SU-DHL-6 (cell line): ENCODE measurements around the gene MADD.

Experiments
- H2AFZ ChIP-seq: fragments of 200-600 bp; sonication (generic); 2 replicates; pipeline ENCODE4 v1.6.1; 2014; ENCODE audit warnings: low read depth, mild to moderate bottlenecking, moderate library complexity, mixed read lengths, antibody characterized with exemption, low read length; ENCODE audit not compliant: severe bottlenecking
- H3F3A ChIP-seq: fragments of 200-600 bp; shearing (Covaris generic); 2 replicates; pipeline ENCODE4 v1.6.0; 2016; ENCODE audit warnings: antibody characterized with exemption, mild to moderate bottlenecking; ENCODE audit not compliant: insufficient read depth
- H3K27ac ChIP-seq: fragments of 200-600 bp; sonication (generic); 2 replicates; pipeline ENCODE4 v1.5.1; 2016; ENCODE audit warnings: low read depth, mild to moderate bottlenecking, low read length, moderate library complexity, mixed read lengths
- H3K27me3 ChIP-seq: fragments of 200-600 bp; sonication (generic), shearing (Covaris generic); 2 replicates; pipeline ENCODE4 v1.6.0; 2014; ENCODE audit warnings: mild to moderate bottlenecking, low read length
- H3K36me3 ChIP-seq: fragments of 200-600 bp; sonication (generic); 2 replicates; pipeline ENCODE4 v1.6.1; 2014; ENCODE audit warnings: mild to moderate bottlenecking, low read length, mixed read lengths
- H3K4me2 ChIP-seq: fragments of 300-600, 200-600 bp; shearing (Covaris generic), sonication (generic); 2 replicates; pipeline ENCODE4 v1.6.0; 2014; ENCODE audit warnings: low read length, low read depth, mild to moderate bottlenecking; ENCODE audit not compliant: poor library complexity, severe bottlenecking
- H3K4me3 ChIP-seq: fragments of 200-600 bp; sonication (generic); 2 replicates; pipeline ENCODE4 v1.5.1; 2014; ENCODE audit warnings: antibody characterized with exemption, low read length, mild to moderate bottlenecking, mixed read lengths; ENCODE audit not compliant: insufficient read depth, poor library complexity, severe bottlenecking
- H3K79me2 ChIP-seq: fragments of 200-600 bp; sonication (generic); 2 replicates; pipeline ENCODE4 v1.6.1; 2014; ENCODE audit warnings: mild to moderate bottlenecking, low read length, moderate library complexity; ENCODE audit not compliant: insufficient read depth
- H3K9ac ChIP-seq: fragments of 200-600 bp; sonication (generic); 2 replicates; pipeline ENCODE4 v1.7.0; 2014; ENCODE audit warnings: mild to moderate bottlenecking, low read length
- H3K9me2 ChIP-seq: fragments of 200-600 bp; sonication (generic); replicated peaks from 2 replicates; pipeline ENCODE4 v1.6.1; 2014; ENCODE audit warnings: low read length; ENCODE audit not compliant: insufficient read depth
- H3K9me3 ChIP-seq: fragments of 200-600 bp; sonication (generic); 2 replicates; pipeline ENCODE4 v1.6.1; 2014; ENCODE audit warnings: low read length, mixed read lengths; ENCODE audit not compliant: insufficient read depth
- H4K20me1 ChIP-seq: fragments of 200-600 bp; sonication (generic); 2 replicates; pipeline ENCODE4 v1.6.1; 2014; ENCODE audit warnings: low read depth, mild to moderate bottlenecking, antibody characterized with exemption, low read length, moderate library complexity, mixed read lengths
- CTCF ChIP-seq: fragments of 200-600 bp; sonication (generic); IDR thresholded peaks from one replicate; pipeline ENCODE4 v1.5.1; 2017; ENCODE audit warnings: antibody characterized with exemption, mild to moderate bottlenecking, low read length, moderate library complexity; ENCODE audit not compliant: insufficient read depth, poor library complexity, severe bottlenecking
- EZH2phosphoT487 ChIP-seq: fragments of 200-600 bp; sonication (generic), shearing (Covaris generic); conservative IDR thresholded peaks from 2 replicates; pipeline ENCODE4 v1.6.1; 2018; ENCODE audit warnings: mild to moderate bottlenecking, antibody characterized with exemption, low read length, moderate library complexity, mixed read lengths

MADD gene

GRCh38 chr11:47355283-47356128, 85.6 kb downstream of the MADD start:
- Histone ChIP-seq H3K9me2 (no peaks in the 10 kb centered on the region), H3K79me2 (no peaks in the 10 kb centered on the region; the same call in 1 of the 2 replicates), H3K4me3 (no peak overlapping the region), H3K36me3 (no peaks in the 10 kb centered on the region), H3K27ac (no peak overlapping the region), H2AFZ (no peak overlapping the region), H3K9me3 (no peaks in the 10 kb centered on the region), H3K27me3 (no peaks in the 10 kb centered on the region), H3K4me2 (no peak overlapping the region), H3F3A (no peaks in the 10 kb centered on the region), H4K20me1 (no peaks in the 10 kb centered on the region), H3K9ac (no peak overlapping the region)
- TF ChIP-seq CTCF = no peak
- TF ChIP-seq EZH2phosphoT487 = no peak

GRCh38 chr11:47356129-47356997, 86.4 kb downstream of the MADD start:
- no peaks in the 10 kb centered on the region for H3K27me3 ChIP-seq
- H3K4me3 ChIP-seq = no peak overlapping the region
- H4K20me1 ChIP-seq = no peaks in the 10 kb centered on the region
- no peak overlapping the region for H3K27ac ChIP-seq
- no peaks in the 10 kb centered on the region for H3K36me3 ChIP-seq
- no peaks in the 10 kb centered on the region for H3F3A ChIP-seq
- no peak overlapping the region for H2AFZ ChIP-seq
- H3K9me3 ChIP-seq = no peaks in the 10 kb centered on the region
- no peaks in the 10 kb centered on the region; the same call in 1 of the 2 replicates for H3K79me2 ChIP-seq
- TF ChIP-seq EZH2phosphoT487 (no peak), CTCF (no peak)
- H3K9ac ChIP-seq = no peak overlapping the region
- no peaks in the 10 kb centered on the region for H3K9me2 ChIP-seq
- no peak overlapping the region for H3K4me2 ChIP-seq

GRCh38 chr11:47356998-47357329, 87.0 kb downstream of the MADD start:
- no peak overlapping the region for H3K4me2 ChIP-seq
- no peaks in the 10 kb centered on the region for H3K9me3 ChIP-seq
- H3K9me2 ChIP-seq = no peaks in the 10 kb centered on the region
- no peaks in the 10 kb centered on the region for H3F3A ChIP-seq
- H3K4me3 ChIP-seq = no peak overlapping the region
- no peak for TF ChIP-seq EZH2phosphoT487
- TF ChIP-seq CTCF = no peak
- no peaks in the 10 kb centered on the region for H4K20me1 ChIP-seq
- H2AFZ ChIP-seq = no peak overlapping the region
- H3K79me2 ChIP-seq = no peaks in the 10 kb centered on the region; the same call in 1 of the 2 replicates
- no peak overlapping the region for H3K27ac ChIP-seq
- H3K9ac ChIP-seq = no peak overlapping the region
- H3K36me3 ChIP-seq = no peaks in the 10 kb centered on the region
- no peaks in the 10 kb centered on the region for H3K27me3 ChIP-seq
